ENCODE data around the gene EFNA3. TPM values are rescaled to one million over a fixed set of nuclear protein-coding genes. Genes with fewer than 3 reads are reported as not detected.

The EFNA3 gene
- polyA plus RNA-seq, 2 donors: 16.3 to 21.7 TPM

GRCh38 chr1:155104605-155105534 is 26.2 kb downstream of the EFNA3 start:
- Histone ChIP-seq H3K27me3 (ENCODE audit: control insufficient read depth in 1 of 2, insufficient read depth in 2 of 2, low read length in 2 of 2) (no peaks in the 10 kb centered on the region), H3K4me1 (ENCODE audit: control insufficient read depth in 2 of 2, insufficient read depth in 2 of 2, low read length in 1 of 2) (no peaks in the 10 kb centered on the region), H3K9me3 (ENCODE audit: control insufficient read depth in 2 of 2, insufficient read depth in 1 of 2, low read depth in 1 of 2, low read length in 1 of 2) (no peaks in the 10 kb centered on the region), H3K27ac (ENCODE audit: low read depth in 2 of 2, low read length in 1 of 2) (no peak overlapping the region), H3K4me3 (ENCODE audit: low read depth in 1 of 2, low read length in 2 of 2) (no peak overlapping the region), H3K36me3 (ENCODE audit: control insufficient read depth in 2 of 2, insufficient read depth in 2 of 2, low read length in 1 of 2) (no peaks in the 10 kb centered on the region)
- WGBS, 2 donors: 82 to 89% methylated on average over 7 of the region's 7 CpGs

- Histone ChIP-seq H3K4me1 (ENCODE audit: control insufficient read depth in 2 of 2, insufficient read depth in 2 of 2, low read length in 1 of 2) (no peaks in the 10 kb centered on the region), H3K4me3 (ENCODE audit: low read depth in 1 of 2, low read length in 2 of 2) (no peak overlapping the region), H3K36me3 (ENCODE audit: control insufficient read depth in 2 of 2, insufficient read depth in 2 of 2, low read length in 1 of 2) (no peaks in the 10 kb centered on the region), H3K9me3 (ENCODE audit: control insufficient read depth in 2 of 2, insufficient read depth in 1 of 2, low read depth in 1 of 2, low read length in 1 of 2) (no peaks in the 10 kb centered on the region), H3K27me3 (ENCODE audit: control insufficient read depth in 1 of 2, insufficient read depth in 2 of 2, low read length in 2 of 2) (no peaks in the 10 kb centered on the region), H3K27ac (ENCODE audit: low read depth in 2 of 2, low read length in 1 of 2) (no peak overlapping the region)
- 59 to 70% methylated on average over 7 of the region's 7 CpGs for WGBS, 2 donors
These were observed 27.0 kb downstream of the EFNA3 start for GRCh38 chr1:155105604-155106011.

DNA sequence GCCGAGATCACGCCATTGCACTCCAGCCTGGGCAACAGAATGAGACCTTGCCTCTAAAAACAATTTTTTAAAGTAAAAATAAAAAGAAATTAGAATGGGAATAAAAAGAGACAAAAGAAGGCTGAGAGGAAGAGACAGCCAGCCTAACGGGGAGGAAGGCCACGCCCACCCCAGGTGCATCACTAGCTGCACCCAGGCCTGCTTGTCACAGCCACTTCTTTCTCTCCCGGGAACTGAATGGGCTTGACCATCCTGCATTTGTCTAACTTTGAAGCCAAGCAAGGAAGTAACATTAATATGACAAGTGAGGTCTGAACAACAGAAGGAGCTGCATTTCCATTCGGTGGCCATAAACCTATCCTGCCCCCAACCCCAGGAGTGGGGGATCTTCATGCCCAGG is 28.2 kb downstream of the EFNA3 start:
- 68 to 73% methylated on average over 6 of the region's 6 CpGs for WGBS, 2 donors
- Histone ChIP-seq H3K4me3 (ENCODE audit: low read depth in 1 of 2, low read length in 2 of 2) (no peak overlapping the region), H3K27me3 (ENCODE audit: control insufficient read depth in 1 of 2, insufficient read depth in 2 of 2, low read length in 2 of 2) (no peaks in the 10 kb centered on the region), H3K27ac (ENCODE audit: low read depth in 2 of 2, low read length in 1 of 2) (no peak overlapping the region), H3K9me3 (ENCODE audit: control insufficient read depth in 2 of 2, insufficient read depth in 1 of 2, low read depth in 1 of 2, low read length in 1 of 2) (no peaks in the 10 kb centered on the region), H3K4me1 (ENCODE audit: control insufficient read depth in 2 of 2, insufficient read depth in 2 of 2, low read length in 1 of 2) (no peaks in the 10 kb centered on the region), H3K36me3 (ENCODE audit: control insufficient read depth in 2 of 2, insufficient read depth in 2 of 2, low read length in 1 of 2) (no peaks in the 10 kb centered on the region)

GRCh38 chr1:155107309-155108264 is 28.9 kb downstream of the EFNA3 start:
- no peak overlapping the region for H3K27ac ChIP-seq (ENCODE audit: low read depth in 2 of 2, low read length in 1 of 2)

GRCh38 chr1:155108296-155108695 is 29.7 kb downstream of the EFNA3 start:
- Histone ChIP-seq H3K36me3 (ENCODE audit: control insufficient read depth in 2 of 2, insufficient read depth in 2 of 2, low read length in 1 of 2) (no peaks in the 10 kb centered on the region), H3K4me3 (ENCODE audit: low read depth in 1 of 2, low read length in 2 of 2) (no peak overlapping the region), H3K4me1 (ENCODE audit: control insufficient read depth in 2 of 2, insufficient read depth in 2 of 2, low read length in 1 of 2) (no peaks in the 10 kb centered on the region), H3K9me3 (ENCODE audit: control insufficient read depth in 2 of 2, insufficient read depth in 1 of 2, low read depth in 1 of 2, low read length in 1 of 2) (no peaks in the 10 kb centered on the region), H3K27ac (ENCODE audit: low read depth in 2 of 2, low read length in 1 of 2) (no peak overlapping the region), H3K27me3 (ENCODE audit: control insufficient read depth in 1 of 2, insufficient read depth in 2 of 2, low read length in 2 of 2) (no peaks in the 10 kb centered on the region)
- 75 to 85% methylated on average over 5 of the region's 5 CpGs for WGBS, 2 donors

More at GRCh38 chr1:155107309-155108264, 28.9 kb downstream of the EFNA3 start:
- Histone ChIP-seq H3K4me3 (ENCODE audit: low read depth in 1 of 2, low read length in 2 of 2) (no peak overlapping the region), H3K36me3 (ENCODE audit: control insufficient read depth in 2 of 2, insufficient read depth in 2 of 2, low read length in 1 of 2) (no peaks in the 10 kb centered on the region), H3K27me3 (ENCODE audit: control insufficient read depth in 1 of 2, insufficient read depth in 2 of 2, low read length in 2 of 2) (no peaks in the 10 kb centered on the region), H3K9me3 (ENCODE audit: control insufficient read depth in 2 of 2, insufficient read depth in 1 of 2, low read depth in 1 of 2, low read length in 1 of 2) (no peaks in the 10 kb centered on the region), H3K4me1 (ENCODE audit: control insufficient read depth in 2 of 2, insufficient read depth in 2 of 2, low read length in 1 of 2) (no peaks in the 10 kb centered on the region)
- 75 to 80% methylated on average over 12 of the region's 12 CpGs for WGBS, 2 donors

DNA sequence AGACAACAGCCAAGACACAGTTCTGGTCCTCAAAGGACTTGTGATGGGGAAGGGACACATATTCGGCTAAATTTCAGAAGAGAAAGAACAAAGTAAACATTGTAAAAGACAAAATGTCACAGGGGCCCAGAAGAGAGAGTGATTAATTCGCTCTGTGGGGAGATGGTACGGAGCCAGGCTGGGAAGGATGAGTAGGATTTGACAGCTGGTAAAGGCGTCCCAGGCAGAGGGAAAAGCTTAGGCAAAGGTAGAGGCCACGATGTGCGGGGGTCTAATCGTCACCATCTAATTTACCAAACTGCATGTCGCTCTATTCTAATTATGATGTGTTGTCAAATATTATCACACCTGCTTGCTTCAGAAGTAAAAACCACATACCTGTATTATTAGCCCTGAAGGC is 31.7 kb downstream of the EFNA3 start:
- no peaks in the 10 kb centered on the region for H3K9me3 ChIP-seq (ENCODE audit: control insufficient read depth in 2 of 2, insufficient read depth in 1 of 2, low read depth in 1 of 2, low read length in 1 of 2)
- no peaks in the 10 kb centered on the region for H3K36me3 ChIP-seq (ENCODE audit: control insufficient read depth in 2 of 2, insufficient read depth in 2 of 2, low read length in 1 of 2)
- WGBS, 2 donors: 82 to 84% methylated on average over 8 of the region's 8 CpGs
- H3K27ac ChIP-seq (ENCODE audit: low read depth in 2 of 2, low read length in 1 of 2): no peak overlapping the region
- no peaks in the 10 kb centered on the region for H3K27me3 ChIP-seq (ENCODE audit: control insufficient read depth in 1 of 2, insufficient read depth in 2 of 2, low read length in 2 of 2)
- no peaks in the 10 kb centered on the region for H3K4me1 ChIP-seq (ENCODE audit: control insufficient read depth in 2 of 2, insufficient read depth in 2 of 2, low read length in 1 of 2)
- no peak overlapping the region for H3K4me3 ChIP-seq (ENCODE audit: low read depth in 1 of 2, low read length in 2 of 2)

GRCh38 chr1:155110826-155111225 is 32.2 kb downstream of the EFNA3 start:
- Histone ChIP-seq H3K27me3 (ENCODE audit: control insufficient read depth in 1 of 2, insufficient read depth in 2 of 2, low read length in 2 of 2) (no peaks in the 10 kb centered on the region), H3K9me3 (ENCODE audit: control insufficient read depth in 2 of 2, insufficient read depth in 1 of 2, low read depth in 1 of 2, low read length in 1 of 2) (no peaks in the 10 kb centered on the region), H3K4me3 (ENCODE audit: low read depth in 1 of 2, low read length in 2 of 2) (no peak overlapping the region), H3K27ac (ENCODE audit: low read depth in 2 of 2, low read length in 1 of 2) (no peak overlapping the region), H3K36me3 (ENCODE audit: control insufficient read depth in 2 of 2, insufficient read depth in 2 of 2, low read length in 1 of 2) (no peaks in the 10 kb centered on the region), H3K4me1 (ENCODE audit: control insufficient read depth in 2 of 2, insufficient read depth in 2 of 2, low read length in 1 of 2) (no peaks in the 10 kb centered on the region)
- 76 to 79% methylated on average over 8 of the region's 8 CpGs for WGBS, 2 donors

DNA sequence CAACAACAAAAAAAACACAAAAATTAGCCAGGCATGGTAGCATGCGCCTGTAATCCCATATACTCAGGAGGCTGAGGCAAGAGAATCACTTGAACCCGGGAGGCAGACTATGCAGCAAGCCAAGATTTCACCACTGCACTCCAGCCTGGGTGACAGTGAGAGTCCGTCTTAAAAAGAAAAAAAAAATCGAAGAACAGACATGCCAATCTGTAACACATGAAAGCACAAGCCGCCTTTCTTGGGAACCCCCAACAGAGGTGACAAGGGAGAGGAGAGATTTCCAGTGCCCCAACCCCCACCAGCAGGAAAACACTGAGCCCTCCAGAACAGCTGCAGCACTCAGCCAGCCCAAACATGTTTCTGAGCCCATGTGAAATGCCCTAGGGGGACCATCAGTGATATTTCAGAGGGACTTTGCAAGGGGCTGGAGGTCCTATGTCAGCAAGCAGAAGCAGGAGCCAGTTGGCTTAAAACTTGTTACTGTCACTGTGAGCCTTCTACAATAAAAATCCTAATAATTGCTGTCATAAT is 34.9 kb downstream of the EFNA3 start:
- no peaks in the 10 kb centered on the region for H3K9me3 ChIP-seq (ENCODE audit: control insufficient read depth in 2 of 2, insufficient read depth in 1 of 2, low read depth in 1 of 2, low read length in 1 of 2)
- H3K4me1 ChIP-seq (ENCODE audit: control insufficient read depth in 2 of 2, insufficient read depth in 2 of 2, low read length in 1 of 2): no peaks in the 10 kb centered on the region
- H3K27ac ChIP-seq (ENCODE audit: low read depth in 2 of 2, low read length in 1 of 2): no peak overlapping the region
- H3K4me3 ChIP-seq (ENCODE audit: low read depth in 1 of 2, low read length in 2 of 2): no peak overlapping the region
- WGBS, 2 donors: 53 to 63% methylated on average over 5 of the region's 5 CpGs
- H3K36me3 ChIP-seq (ENCODE audit: control insufficient read depth in 2 of 2, insufficient read depth in 2 of 2, low read length in 1 of 2): no peaks in the 10 kb centered on the region
- no peaks in the 10 kb centered on the region for H3K27me3 ChIP-seq (ENCODE audit: control insufficient read depth in 1 of 2, insufficient read depth in 2 of 2, low read length in 2 of 2)

DNA sequence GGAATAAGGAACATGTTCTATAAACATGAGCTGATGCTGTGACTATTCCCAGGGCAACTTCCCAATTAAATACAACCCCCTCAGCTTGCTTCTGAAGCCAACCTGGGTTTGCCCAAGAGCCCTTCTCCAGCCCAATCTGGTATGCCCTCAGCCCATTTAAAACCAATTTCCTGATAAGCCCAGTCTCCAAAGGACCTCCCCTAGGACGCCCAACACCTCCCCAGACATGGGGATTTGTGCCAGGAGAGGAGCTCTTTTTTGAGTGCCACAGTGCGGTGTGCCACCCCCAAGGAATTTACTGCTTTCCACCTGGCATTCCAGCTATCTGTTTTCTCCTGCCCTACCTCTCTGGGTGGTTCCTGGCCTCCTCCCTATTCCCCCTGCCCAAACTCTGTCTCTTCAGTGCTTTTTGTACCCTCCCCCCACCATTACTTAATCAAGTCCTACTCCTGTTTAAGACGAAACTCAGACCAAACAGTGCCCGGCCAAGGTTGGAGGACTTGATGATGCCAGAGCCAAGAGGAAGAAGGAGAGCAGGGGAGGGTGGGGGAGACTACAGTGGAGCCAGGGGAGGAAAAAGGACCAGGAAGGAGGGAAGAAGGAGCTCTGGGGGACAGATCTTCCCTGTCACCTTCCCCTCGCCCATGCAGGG is 37.6 kb downstream of the EFNA3 start:
- Histone ChIP-seq H3K36me3 (ENCODE audit: control insufficient read depth in 2 of 2, insufficient read depth in 2 of 2, low read length in 1 of 2) (no peaks in the 10 kb centered on the region), H3K27me3 (ENCODE audit: control insufficient read depth in 1 of 2, insufficient read depth in 2 of 2, low read length in 2 of 2) (no peaks in the 10 kb centered on the region), H3K4me3 (ENCODE audit: low read depth in 1 of 2, low read length in 2 of 2) (no peak overlapping the region), H3K27ac (ENCODE audit: low read depth in 2 of 2, low read length in 1 of 2) (no peak overlapping the region), H3K9me3 (ENCODE audit: control insufficient read depth in 2 of 2, insufficient read depth in 1 of 2, low read depth in 1 of 2, low read length in 1 of 2) (no peaks in the 10 kb centered on the region), H3K4me1 (ENCODE audit: control insufficient read depth in 2 of 2, insufficient read depth in 2 of 2, low read length in 1 of 2) (no peaks in the 10 kb centered on the region)
- 70 to 75% methylated on average over 5 of the region's 5 CpGs for WGBS, 2 donors
